ELF-1 (cell line): ENCODE data around the gene CAPRIN2.
A peak's percentile ranks its signal among the peaks of the same experiment; 100 is the strongest.

ENCODE experiments used
- DNase-seq: peaks from one replicate; pipeline ENCODE4 v3.0.0-alpha.2; 2016; ENCODE audit warnings: low read depth, low spot score

The CAPRIN2 gene, protein sequence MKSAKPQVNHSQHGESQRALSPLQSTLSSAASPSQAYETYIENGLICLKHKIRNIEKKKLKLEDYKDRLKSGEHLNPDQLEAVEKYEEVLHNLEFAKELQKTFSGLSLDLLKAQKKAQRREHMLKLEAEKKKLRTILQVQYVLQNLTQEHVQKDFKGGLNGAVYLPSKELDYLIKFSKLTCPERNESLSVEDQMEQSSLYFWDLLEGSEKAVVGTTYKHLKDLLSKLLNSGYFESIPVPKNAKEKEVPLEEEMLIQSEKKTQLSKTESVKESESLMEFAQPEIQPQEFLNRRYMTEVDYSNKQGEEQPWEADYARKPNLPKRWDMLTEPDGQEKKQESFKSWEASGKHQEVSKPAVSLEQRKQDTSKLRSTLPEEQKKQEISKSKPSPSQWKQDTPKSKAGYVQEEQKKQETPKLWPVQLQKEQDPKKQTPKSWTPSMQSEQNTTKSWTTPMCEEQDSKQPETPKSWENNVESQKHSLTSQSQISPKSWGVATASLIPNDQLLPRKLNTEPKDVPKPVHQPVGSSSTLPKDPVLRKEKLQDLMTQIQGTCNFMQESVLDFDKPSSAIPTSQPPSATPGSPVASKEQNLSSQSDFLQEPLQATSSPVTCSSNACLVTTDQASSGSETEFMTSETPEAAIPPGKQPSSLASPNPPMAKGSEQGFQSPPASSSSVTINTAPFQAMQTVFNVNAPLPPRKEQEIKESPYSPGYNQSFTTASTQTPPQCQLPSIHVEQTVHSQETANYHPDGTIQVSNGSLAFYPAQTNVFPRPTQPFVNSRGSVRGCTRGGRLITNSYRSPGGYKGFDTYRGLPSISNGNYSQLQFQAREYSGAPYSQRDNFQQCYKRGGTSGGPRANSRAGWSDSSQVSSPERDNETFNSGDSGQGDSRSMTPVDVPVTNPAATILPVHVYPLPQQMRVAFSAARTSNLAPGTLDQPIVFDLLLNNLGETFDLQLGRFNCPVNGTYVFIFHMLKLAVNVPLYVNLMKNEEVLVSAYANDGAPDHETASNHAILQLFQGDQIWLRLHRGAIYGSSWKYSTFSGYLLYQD

DNA sequence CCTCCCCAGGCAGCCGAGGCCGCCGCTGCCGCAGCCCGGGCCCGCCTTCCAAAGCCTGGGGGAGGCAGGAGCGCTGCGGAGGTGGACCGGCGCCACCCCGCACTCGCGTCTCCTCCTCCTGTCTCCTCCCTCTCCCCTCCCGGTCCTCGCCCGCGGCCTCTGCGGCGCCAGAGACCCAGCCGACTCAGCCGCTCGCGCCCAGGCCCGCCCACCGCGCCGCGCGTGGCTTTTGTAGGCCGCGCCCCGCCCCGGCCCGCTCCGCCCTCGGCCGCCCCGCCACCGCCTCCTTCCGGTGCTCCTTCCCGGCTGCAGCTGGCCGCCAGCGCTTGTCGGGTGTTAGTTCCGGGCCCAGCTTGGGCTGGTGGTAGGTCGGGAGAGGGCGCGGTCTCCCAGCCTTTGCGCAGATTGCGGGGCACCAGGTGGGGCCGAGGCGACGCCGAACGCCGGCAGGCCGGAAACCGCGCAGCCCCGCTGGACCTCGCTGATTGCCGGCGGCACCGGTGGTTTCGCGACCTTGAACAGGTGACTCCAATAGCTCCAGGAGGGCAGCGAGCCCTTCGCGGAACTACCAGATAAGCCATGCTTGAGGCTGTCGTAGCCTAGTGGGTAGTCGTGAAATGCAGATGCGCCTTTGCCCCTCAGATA, at the start of gene CAPRIN2:
Gene CAPRIN2, minus strand, starts transcription at position 202 of the 645 bp plus-strand sequence. CDS start 1,431 bp downstream, outside the sequence.
- peak; percentile 97 for DNase-seq

DNA sequence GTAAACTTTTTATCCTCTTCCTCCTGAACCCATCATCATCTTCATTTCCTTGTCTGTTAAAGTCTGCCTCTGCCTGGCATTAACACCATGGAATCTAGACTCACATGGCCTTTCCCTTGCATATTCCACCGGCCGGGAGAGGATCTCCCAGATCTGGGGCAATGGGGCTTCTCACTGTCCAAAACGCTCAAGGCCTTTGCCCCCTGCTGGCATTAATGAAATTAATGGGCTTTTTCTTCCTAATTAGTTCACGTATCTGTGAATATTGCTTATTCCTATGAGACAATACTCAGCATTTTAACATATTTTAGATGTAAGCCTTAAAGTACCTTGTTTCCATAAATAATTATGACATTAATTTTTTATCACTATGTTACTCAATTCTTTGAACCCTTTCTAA, 42.9 kb upstream of the CAPRIN2 start:
- DNase-seq: no peak

DNA sequence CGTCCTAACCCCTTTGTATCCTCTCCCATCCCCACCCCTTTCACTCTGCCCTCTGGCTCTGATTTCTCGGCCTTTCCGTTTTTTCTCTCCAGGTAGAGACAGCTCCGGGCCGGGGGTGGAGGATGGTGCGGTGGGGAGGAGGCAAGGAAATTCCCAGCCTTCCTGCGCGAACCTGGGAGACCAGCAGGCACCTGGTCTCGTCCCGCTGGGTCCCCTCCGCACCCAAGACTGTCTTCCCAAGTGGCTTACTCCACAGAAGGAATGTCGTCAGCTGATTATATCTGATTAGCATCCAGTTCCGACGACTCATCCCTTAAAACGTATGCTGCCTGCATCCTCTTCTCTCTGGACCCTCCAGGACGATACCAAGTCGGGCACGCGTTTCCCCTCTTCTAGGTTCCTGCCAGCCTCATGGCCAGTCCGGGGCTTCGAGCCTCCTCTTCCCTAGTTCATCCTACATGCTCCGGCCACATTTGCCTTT, 42.2 kb upstream of the CAPRIN2 start:
- DNase-seq: peak; percentile 49

DNA sequence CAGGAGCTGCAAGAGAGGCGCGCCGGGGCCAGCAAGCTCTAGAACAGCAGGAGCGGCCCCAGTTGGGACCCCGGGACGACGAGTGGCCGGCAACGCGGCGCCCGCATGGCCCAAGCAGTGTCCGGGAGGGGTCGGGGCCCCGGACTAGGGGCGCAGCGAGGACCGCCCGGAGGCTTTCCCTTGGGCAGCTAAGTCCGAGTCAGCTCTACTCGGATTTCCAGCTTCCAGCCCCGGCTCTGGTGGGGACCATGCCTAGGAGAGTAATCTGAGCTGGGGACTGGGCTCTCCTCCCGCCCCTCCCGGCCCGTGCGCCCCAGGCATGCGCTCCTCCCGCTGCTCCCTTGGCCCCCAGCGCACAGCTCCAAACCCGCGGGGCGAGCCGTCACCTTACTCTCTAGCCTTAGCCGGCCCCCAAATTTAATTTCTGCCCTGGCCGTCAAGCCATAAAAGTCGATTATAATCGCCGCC, 41.6 kb upstream of the CAPRIN2 start:
- peak; percentile 74 for DNase-seq

DNA sequence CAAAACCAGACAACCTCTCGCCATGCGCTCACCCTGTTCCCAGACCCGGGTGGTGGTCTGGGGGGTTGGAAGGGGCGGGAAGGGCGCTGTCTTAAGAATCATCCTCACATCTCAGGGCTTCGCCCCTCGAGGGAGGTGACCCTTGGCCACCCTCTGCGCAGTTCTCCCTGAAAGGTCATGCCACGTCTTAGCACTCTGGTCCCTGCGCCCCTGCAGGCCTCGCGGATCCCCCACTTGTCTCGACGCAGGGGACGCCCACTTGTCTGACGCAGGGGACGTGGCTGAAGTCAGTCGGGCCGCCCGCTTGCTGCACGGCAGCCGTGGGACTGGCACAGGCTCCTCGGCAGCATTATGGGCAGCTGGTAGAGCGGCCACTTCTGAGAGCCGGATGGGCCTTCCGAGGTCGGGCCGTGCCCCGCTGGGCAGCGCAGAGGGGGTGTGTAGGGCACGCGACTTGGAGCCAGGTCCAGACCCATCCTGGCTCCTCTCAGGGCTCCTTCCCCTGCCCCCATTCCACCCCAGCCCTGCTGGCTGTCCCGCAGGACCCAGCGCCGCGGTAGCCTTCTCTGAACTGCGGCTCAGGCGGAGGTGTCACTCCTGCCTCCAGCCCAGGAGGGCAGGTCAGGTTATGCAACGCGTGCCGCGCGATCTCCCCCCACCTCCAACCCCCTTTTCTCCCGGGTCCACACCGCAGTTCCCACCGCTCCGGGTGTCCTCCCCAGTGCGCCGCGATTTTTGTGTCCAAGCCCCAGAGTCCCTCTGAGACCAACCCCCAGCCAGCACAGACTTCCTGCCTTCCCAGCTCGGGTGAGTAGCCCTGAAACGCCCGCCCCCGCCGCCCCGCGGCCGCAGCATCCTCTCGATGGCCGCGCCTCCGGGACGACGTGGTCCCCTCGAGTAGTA, 40.9 kb upstream of the CAPRIN2 start:
- DNase-seq: peak; percentile 82

DNA sequence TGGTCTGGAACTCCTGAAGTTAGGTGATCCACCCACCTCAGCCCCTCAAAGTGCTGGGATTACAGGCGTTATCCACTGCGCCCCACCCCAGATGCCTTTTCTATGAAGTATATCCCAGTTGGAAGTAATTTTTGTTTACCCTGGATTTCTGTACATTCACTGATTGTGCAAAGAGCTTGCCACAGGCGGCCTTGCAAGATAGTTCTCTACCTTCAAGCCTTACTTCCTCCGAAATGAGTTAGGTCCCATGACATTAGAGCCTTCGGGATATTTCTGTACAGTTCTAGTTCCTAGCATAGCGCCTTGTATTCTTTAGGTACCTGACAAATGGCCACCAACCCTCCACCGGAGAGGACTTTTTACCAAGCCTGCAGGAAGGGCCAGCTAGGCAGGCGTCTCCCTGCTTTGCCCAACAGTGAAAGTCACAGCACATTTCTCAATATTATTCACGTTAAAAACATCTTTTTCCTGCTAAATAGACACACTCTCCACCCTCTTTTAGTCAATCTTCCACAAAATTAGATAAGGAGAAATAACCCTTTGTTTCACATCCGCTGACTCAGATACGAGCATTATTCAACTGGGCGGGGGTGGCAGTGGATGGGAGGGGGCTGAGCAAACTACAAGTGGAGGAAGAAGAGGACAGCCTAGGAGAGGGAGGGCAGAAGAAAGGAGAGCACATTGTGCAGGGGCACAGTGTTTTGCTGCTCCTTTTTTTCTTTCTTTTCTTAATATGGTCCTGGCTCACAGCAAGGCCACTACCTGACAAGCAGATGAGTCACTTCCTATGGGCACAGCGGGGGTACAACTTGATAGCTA, 40.0 kb upstream of the CAPRIN2 start:
- no peak for DNase-seq

DNA sequence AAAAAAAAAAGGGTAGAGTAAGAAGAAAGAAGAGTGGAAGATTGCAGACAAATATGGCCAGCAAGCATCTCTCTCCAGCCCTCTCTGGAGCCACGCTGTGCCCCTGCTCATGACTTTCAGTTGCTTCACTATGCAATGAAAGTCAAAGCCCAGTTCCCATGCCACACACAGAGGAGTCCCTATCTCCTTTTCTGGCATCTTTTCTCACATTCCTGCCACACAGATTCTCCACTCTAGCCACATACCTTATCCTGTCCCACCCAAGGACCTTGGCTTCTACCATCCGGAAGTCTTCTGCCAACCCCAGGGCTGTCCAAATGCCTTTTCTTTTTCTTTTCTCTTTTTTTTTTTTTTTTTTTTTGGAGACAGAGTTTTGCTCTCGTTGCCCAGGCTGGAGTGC, 39.3 kb upstream of the CAPRIN2 start:
- DNase-seq: no peak

DNA sequence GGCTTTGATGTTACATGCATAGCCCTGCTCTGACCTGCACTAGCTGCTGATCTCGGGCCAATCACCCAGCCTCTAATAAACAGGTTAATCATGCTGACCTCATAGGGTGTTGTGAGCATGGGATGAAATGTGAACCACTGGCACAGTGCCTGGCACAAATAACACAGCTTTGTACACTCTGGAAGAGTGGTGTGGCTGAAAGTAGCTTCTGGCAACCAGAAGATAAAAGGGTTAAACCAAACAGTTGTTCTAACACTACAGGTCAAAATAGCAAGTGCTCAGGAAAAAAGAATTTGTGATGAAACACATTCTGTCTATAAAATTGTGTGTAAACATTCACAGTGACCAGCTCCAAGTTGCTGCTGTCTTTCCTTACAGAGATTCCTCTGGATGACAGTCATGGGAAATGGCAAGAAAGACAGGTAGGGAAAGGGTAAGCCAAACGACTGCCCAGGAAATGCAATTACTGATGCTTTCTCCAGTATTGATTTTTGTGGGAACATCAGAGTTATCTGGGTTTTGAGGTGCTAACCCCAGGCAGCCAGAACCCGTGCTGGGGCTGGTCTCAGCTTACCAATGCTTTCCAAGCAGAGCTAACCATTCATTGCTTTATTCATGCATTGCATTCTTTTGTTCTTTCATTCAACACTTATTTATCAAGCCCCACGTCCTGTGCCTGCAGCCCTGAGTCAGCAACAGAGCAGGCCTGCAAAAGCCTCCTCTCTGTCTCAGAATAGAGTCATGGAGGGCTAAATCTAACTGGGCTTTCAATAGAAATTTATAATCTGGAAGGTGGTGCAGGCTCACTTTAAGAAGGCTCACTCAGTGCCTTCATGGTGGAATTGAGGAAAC, 38.1 kb upstream of the CAPRIN2 start:
- DNase-seq: no peak

DNA sequence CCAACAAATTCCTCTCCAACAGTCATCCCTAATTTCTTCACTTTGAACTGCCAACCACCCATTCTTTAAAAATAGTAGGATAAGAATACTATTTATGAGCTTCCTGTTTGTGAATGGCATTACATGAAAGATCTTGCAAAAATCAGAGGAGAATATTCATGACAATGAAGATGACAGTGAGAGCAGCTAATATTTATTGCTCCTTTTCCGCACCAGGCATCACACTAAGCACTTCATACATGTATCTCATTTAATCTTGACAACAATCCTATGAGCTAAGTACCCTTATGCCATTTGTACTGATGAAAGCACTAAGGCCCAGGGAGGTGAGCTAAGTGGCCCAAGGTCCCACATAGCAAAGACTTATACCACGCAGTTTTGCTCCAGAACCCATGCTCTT, 37.3 kb upstream of the CAPRIN2 start:
- no peak for DNase-seq

DNA sequence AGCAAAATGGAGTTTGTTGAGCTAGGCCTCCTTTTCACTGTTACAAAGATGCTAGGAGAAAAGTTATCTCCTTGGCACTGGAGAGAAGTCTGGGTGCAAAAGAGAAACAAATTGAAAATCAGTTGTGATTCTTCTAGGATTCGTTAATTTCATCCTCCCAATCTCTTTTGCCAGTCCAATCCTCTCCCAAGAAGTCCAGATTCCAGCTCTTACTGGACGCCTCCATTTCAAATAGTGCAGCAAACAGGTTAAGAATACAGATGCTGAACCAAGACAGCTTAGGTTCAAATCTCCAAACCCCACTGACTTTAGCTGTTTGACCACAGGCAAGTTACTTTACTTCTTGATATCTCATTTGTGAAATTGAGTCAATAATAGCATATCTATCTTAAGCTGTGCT, 34.0 kb upstream of the CAPRIN2 start:
- no peak for DNase-seq

DNA sequence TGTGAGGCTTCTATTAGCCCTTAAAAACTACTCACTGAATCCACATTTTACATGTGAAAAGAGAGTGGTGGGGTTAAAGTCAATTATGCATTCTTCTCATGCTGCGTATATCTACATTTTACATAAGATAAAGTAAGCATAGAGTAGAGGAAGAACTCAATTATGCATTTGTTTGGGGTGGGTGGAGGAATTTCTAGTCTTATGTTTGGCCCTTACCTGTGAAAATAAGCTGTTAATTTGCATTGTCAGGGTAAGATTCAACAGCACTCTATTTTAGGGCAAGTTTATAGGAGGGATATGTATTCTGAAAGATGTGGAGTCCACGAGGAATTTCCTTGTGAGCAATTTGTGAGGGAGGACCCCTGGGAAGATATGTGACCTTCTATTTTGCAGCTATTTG, 30.9 kb upstream of the CAPRIN2 start:
- DNase-seq: no peak

DNA sequence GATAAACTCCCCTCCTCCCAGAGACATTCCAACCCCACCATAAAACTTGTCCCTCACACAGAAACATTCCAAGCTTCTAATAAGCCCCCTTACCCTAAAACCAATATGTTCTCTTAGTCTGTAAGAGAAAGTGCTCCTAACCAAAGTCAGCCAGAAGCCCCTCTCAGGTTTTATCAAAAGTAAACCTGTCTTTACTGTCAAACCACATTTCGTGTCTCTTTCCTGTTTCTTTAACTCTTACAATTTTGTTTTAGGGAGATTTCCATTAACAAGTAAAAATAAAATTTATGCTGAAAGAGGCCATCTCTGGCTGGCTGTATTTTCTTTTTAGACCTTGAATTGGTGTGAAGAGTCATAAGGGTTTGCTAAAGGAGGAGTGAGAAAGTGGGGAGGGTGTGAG, 29.8 kb upstream of the CAPRIN2 start:
- no peak for DNase-seq

DNA sequence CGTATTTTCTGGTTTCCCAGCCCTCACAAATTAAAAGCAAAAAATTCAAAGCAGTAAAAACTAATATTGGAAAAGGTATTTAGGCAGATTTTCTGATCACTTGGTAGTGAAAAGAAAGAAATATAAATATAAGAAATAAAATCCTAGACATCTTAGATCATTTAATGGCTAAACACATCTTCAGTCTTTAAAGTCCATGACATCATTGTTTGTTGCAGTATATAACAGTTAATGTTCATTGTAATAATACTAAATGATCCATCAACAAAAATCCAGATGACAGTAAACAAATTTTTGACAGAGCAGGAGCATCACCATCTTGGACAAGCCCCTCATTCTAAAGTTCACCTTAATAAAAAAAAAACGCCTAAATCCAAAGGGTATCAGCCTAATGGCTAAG, 29.2 kb upstream of the CAPRIN2 start:
- no peak for DNase-seq

DNA sequence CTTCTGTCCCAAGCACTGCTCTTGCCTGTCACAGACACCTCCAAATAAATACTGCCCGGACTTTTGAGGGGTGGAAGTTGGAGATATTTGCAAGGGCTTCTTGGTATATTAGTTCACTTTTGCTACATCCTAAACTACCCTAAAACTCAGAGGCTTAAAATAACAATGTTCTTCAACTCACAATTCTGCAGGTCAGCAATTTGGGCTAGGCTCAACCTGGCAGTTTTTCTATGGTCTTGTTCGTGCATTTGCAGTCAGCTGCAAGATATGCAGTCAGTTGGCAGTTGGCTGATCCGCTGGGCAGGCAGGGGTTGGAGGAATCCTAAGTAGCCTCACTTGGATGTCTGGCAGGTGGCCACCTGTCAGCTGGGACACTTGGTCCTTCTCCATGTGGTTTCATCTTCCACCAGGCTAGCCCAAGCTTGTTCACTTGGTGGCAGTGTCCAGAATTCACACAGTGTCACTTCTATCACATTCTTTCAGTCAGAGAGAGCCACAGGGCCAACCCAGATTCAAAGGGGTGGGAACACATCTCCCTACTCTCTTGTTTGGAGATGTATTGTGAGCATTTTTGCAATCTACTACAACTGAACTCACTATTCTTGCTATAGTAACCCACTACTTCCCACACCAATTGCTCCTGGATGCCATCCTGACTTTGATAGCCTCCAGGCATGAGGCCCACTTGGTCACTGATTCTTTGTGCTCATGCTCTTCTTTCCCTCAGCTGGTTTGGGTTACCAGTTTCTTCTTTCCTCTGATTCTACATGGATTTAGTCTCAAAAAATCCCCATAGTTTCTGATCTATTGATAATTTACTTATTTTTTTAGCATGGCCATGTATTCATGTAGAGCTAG, 27.8 kb upstream of the CAPRIN2 start:
- no peak for DNase-seq

DNA sequence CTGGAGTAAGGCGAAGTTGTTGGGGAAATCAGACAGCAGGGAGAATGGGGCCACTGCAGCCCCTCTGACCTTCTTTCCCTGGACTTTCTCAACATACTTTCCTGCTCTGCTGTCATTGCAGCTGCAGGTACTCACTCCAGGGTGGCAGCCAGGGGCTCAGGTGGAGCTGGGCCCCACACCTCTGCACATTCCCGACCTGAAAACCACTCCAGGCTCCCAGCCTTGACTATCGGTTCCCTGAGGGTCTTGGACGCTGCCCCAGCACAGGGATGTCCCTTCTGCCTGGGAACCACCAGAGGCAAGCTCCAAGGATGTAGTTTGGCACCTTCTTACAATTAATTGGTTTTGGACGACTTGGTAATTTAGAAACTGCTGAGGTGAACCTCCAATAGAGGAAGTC, 24.8 kb upstream of the CAPRIN2 start:
- no peak for DNase-seq

DNA sequence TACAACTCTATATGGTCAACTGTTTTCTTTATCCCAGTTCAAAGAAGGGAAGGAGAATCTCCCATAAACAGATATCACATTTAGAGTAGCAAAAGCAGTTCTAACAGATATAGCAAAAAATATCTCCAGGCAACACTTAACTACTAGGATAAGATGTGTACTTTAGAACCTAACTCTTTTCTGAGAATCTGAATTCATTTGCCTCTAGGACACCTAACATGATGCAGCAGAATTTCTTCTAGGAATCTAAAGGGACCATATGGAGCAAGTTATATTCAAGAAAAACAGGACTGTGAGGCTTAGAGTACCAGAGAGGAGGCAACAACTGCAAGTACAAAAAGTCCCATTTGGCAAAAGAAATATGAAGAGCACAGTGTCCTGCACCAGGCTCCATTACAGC, 24.4 kb upstream of the CAPRIN2 start:
- DNase-seq: no peak

DNA sequence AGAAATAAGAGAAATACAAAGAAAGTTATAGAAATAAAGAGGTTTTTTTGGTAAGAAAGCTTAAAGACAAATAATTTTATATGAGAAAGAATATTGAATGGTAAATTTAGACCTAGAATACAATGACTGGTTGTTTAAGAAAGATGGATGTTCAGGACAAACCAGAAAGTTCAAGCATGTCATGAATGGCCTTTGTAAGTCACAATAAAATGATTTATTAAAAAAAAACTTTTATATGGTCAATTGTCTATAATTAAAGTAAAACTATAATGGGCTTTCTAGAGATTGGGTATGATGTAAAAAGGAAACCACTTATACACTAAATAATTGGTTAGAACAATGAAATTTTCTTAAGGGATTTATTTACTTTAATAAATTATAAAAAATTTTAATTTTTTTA, 19.8 kb upstream of the CAPRIN2 start:
- DNase-seq: no peak

DNA sequence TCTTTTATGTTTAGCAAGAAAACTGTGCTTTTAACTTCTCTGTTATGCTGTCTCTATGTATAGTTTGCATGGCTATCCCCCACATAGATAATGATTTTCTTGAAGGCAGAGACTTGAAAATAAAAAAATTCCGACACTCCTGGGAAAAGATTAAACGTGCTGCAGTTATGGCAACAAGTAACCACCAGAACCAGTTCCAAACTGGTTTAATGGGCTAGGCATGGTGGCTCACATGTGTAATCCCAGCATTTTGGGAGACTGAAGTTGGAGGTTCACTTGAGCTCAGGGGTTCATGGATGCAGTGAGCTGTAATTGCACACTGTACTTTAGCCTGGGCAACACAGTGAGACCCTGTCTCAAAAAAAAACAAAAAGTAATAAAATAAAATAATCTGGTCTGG, 15.1 kb upstream of the CAPRIN2 start:
- no peak for DNase-seq
